HG03575 (cell line): ENCODE measurements around the gene CD6.

Experiments
- ATAC-seq: cut with Tn5 transposase; IDR thresholded peaks from one replicate; pipeline ENCODE4 v1.9.1; 2021; ENCODE audit not compliant: unreplicated experiment, insufficient number of reproducible peaks, low FRiP score; ENCODE audit errors: extremely low read depth

Gene CD6

GRCh38 chr11:61000426-61000825 lies 28.9 kb downstream of the CD6 start:
- no peak for ATAC-seq

GRCh38 chr11:61001931-61002330 lies 30.5 kb downstream of the CD6 start:
- no peak for ATAC-seq

- no peak for ATAC-seq
Measured at GRCh38 chr11:61002598-61002997, 31.1 kb downstream of the CD6 start.

- ATAC-seq = no peak
Measured at GRCh38 chr11:61004180-61004611, 32.7 kb downstream of the CD6 start.

GRCh38 chr11:61004761-61005181 lies 33.3 kb downstream of the CD6 start:
- no peak for ATAC-seq

- no peak for ATAC-seq
Measured at GRCh38 chr11:61007383-61007955, 36.0 kb downstream of the CD6 start.

GRCh38 chr11:61007956-61008896 lies 36.7 kb downstream of the CD6 start:
- ATAC-seq = no peak

- ATAC-seq = no peak
Measured at GRCh38 chr11:61008971-61009370, 37.5 kb downstream of the CD6 start.

GRCh38 chr11:61009392-61010275 lies 38.2 kb downstream of the CD6 start:
- no peak for ATAC-seq

- ATAC-seq = no peak
Measured at GRCh38 chr11:61010466-61011228, 39.2 kb downstream of the CD6 start.

GRCh38 chr11:61011229-61011870 lies 39.9 kb downstream of the CD6 start:
- ATAC-seq = no peak

- ATAC-seq = no peak
Measured at GRCh38 chr11:61011950-61012736, 40.7 kb downstream of the CD6 start.

- ATAC-seq = no peak
Measured at GRCh38 chr11:61012737-61013215, 41.3 kb downstream of the CD6 start.

GRCh38 chr11:61018059-61018458 lies 46.6 kb downstream of the CD6 start:
- no peak for ATAC-seq

GRCh38 chr11:61019037-61019831 lies 47.8 kb downstream of the CD6 start:
- no peak for ATAC-seq

GRCh38 chr11:61019832-61020405 lies 48.4 kb downstream of the CD6 start:
- ATAC-seq = no peak
